Fibroblast of lung (primary cell): ENCODE data around the gene GLRA1. TPM values are rescaled to one million over a fixed set of nuclear protein-coding genes. Genes with fewer than 3 reads are reported as not detected.

Experiments
- DNase-seq, 2 donors: peaks; one replicate each; pipeline versions ENCODE4 v3.0.0 to v3.0.0-alpha.2; 2010; ENCODE audit warnings: low read depth in 2 of 2
- H2AFZ ChIP-seq: 2 replicates; pipeline ENCODE4 v1.5.1; 2012; ENCODE audit warnings: low read length, control low read depth, inconsistent platforms
- H3K27ac ChIP-seq: 2 replicates; pipeline ENCODE4 v1.5.1; 2011; ENCODE audit warnings: low read length, control low read depth; ENCODE audit not compliant: insufficient read depth
- H3K27me3 ChIP-seq: 2 replicates; pipeline ENCODE4 v1.5.1; 2011; ENCODE audit warnings: mild to moderate bottlenecking, low read length; ENCODE audit not compliant: control insufficient read depth, insufficient read depth
- H3K36me3 ChIP-seq: 2 replicates; pipeline ENCODE4 v1.5.1; 2011; ENCODE audit warnings: low read length; ENCODE audit not compliant: control insufficient read depth, insufficient read depth
- H3K4me1 ChIP-seq: 2 replicates; pipeline ENCODE4 v1.5.1; 2011; ENCODE audit warnings: low read length; ENCODE audit not compliant: control insufficient read depth, insufficient read depth; ENCODE audit errors: extremely low read depth
- H3K4me2 ChIP-seq: 2 replicates; pipeline ENCODE4 v1.5.1; 2011; ENCODE audit warnings: low read length, control low read depth; ENCODE audit not compliant: insufficient read depth; ENCODE audit errors: extremely low read depth
- H3K4me3 ChIP-seq, 4 experiments: fragments of 200-600 bp in 1 of 4; sonication (generic) in 1 of 4; replicated peaks in 1 of 4; 2 replicates each; pipeline ENCODE4 v1.5.1; 2011 to 2016; ENCODE audit warnings: low read length in 4 of 4, low read depth in 3 of 4, mild to moderate bottlenecking in 3 of 4, control low read depth in 2 of 4, inconsistent platforms in 1 of 4, mixed read lengths in 1 of 4; ENCODE audit not compliant: insufficient read depth in 1 of 4; ENCODE audit errors: control extremely low read depth in 1 of 4
- H3K79me2 ChIP-seq: 2 replicates; pipeline ENCODE4 v1.5.1; 2012; ENCODE audit warnings: mild to moderate bottlenecking, low read length, inconsistent platforms; ENCODE audit not compliant: control insufficient read depth, insufficient read depth
- H3K9ac ChIP-seq: 2 replicates; pipeline ENCODE4 v1.5.1; 2011; ENCODE audit warnings: mild to moderate bottlenecking, low read length, control low read depth; ENCODE audit not compliant: insufficient read depth
- H3K9me3 ChIP-seq: 2 replicates; pipeline ENCODE4 v1.5.1; 2012; ENCODE audit warnings: low read depth, low read length; ENCODE audit not compliant: control insufficient read depth, insufficient read depth
- H4K20me1 ChIP-seq: 2 replicates; pipeline ENCODE4 v1.5.1; 2011; ENCODE audit warnings: low read length; ENCODE audit not compliant: control insufficient read depth, insufficient read depth; ENCODE audit errors: extremely low read depth
- EZH2 ChIP-seq: IDR thresholded peaks from 2 replicates; pipeline ENCODE4 v1.5.1; 2012; ENCODE audit warnings: low read length, control low read depth, mild to moderate bottlenecking; ENCODE audit errors: missing control alignments
- polyA plus RNA-seq, 2 donors: library from polyadenylated mRNA; depleted of rRNA in 1 of 2; stranded (reverse) in 1 of 2; unstranded in 1 of 2; fragments of >200 nt; gene quantifications; 2 replicates each; pipeline ENCODE4 v1.2.1, GENCODE V29; 2011 to 2012; ENCODE audit warnings: missing spikeins in 1 of 2
- total RNA-seq: library from RNA; depleted of rRNA; stranded (reverse); fragments of >200 nt; gene quantifications from 2 replicates; pipeline ENCODE4 v1.2.1, GENCODE V29; 2014
- TF ChIP-seq, protein P1 (sequence below), 2 donors: IDR thresholded peaks in 1 of 2; conservative IDR thresholded peaks in 1 of 2; 1 replicate in 1 of 2; 2 replicates in 1 of 2; pipeline ENCODE4 v1.5.1; 2011 to 2012; ENCODE audit warnings: low read length in 2 of 2, control low read depth in 1 of 2, inconsistent platforms in 1 of 2, low read depth in 1 of 2, mild to moderate bottlenecking in 1 of 2

The GLRA1 gene
- total and polyA plus RNA-seq, 2 donors (not counting 1 experiment from before 2014, with no cell fraction given): not detected

DNA sequence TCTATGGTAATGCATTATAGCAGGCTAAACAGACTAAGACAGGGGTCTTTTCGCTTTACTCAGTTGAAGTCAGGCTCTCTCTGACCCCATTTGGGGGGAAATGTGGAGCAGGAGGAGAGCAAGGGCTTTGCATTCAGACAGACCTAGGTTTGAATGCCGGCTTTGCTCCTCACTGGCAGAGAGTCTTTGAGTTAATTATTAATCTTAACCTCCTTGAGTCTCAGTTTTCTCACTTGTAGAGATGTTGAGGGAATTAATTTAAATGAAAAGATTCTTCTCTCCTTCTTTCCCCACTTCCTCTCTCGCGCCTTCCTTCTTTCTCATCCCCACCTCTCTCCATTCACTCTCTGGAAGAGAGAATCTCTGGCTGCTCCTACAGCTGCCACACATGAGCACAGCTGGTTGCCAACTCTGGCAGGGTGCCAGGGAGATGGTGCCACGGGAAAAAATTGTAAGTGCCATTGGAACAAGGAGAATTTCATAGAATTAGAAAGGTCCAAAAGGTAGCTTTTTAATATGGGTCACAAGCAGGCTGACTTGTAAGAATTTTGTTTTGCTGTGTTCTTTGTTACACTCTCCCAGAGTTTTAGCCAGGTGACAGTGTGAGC is 25.2 kb upstream of the GLRA1 start:
- no peak for DNase-seq
- TF ChIP-seq, protein P1, sequence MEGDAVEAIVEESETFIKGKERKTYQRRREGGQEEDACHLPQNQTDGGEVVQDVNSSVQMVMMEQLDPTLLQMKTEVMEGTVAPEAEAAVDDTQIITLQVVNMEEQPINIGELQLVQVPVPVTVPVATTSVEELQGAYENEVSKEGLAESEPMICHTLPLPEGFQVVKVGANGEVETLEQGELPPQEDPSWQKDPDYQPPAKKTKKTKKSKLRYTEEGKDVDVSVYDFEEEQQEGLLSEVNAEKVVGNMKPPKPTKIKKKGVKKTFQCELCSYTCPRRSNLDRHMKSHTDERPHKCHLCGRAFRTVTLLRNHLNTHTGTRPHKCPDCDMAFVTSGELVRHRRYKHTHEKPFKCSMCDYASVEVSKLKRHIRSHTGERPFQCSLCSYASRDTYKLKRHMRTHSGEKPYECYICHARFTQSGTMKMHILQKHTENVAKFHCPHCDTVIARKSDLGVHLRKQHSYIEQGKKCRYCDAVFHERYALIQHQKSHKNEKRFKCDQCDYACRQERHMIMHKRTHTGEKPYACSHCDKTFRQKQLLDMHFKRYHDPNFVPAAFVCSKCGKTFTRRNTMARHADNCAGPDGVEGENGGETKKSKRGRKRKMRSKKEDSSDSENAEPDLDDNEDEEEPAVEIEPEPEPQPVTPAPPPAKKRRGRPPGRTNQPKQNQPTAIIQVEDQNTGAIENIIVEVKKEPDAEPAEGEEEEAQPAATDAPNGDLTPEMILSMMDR (conservative IDR thresholded peaks at IDR 0.05 in 1 of 2, IDR thresholded peaks at IDR 0.05 in 1 of 2; ENCODE audit: low read depth in 1 of 2, low read length in 2 of 2): no peak
- no peak for TF ChIP-seq EZH2
- Histone ChIP-seq H3K4me2 (no peak overlapping the region), H2AFZ (no peak overlapping the region), H3K27me3 (no peaks in the 10 kb centered on the region), H3K9me3 (no peaks in the 10 kb centered on the region), H3K4me3 (no peak overlapping the region), H3K9ac (no peak overlapping the region), H3K36me3 (no peaks in the 10 kb centered on the region), H3K79me2 (no peaks in the 10 kb centered on the region), H3K4me1 (no peaks in the 10 kb centered on the region), H4K20me1 (no peaks in the 10 kb centered on the region), H3K27ac (no peak overlapping the region)

DNA sequence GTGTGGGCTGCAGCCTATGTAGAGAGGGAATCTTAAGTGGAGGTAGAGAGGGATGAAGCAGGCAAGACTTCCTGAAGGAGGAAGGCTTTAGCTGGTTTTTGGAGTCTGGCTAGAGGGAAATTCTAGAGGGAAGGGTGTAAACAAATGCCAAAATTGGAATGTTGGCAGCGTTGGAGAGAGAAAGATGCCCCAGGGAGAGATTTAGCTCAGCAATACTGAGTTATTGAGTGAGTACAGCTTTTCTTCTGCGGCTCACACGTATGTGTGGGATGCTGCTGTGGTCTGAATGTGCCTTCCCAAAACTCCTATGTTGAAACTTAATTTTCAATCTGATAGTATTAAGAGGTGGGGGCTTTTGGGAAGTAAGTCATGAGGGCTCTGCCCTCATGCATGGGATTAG is 24.5 kb upstream of the GLRA1 start:
- H3K4me2 ChIP-seq: no peak overlapping the region
- H3K9ac ChIP-seq: no peak overlapping the region
- H3K27ac ChIP-seq: no peak overlapping the region
- no peaks in the 10 kb centered on the region for H3K79me2 ChIP-seq
- no peaks in the 10 kb centered on the region for H3K27me3 ChIP-seq
- no peaks in the 10 kb centered on the region for H3K36me3 ChIP-seq
- DNase-seq: no peak
- TF ChIP-seq, protein P1 (conservative IDR thresholded peaks at IDR 0.05 in 1 of 2, IDR thresholded peaks at IDR 0.05 in 1 of 2; ENCODE audit: low read depth in 1 of 2, low read length in 2 of 2): no peak
- no peak for TF ChIP-seq EZH2
- no peaks in the 10 kb centered on the region for H3K4me1 ChIP-seq
- H4K20me1 ChIP-seq: no peaks in the 10 kb centered on the region
- H3K4me3 ChIP-seq: no peak overlapping the region
- H3K9me3 ChIP-seq: no peaks in the 10 kb centered on the region
- H2AFZ ChIP-seq: no peak overlapping the region

DNA sequence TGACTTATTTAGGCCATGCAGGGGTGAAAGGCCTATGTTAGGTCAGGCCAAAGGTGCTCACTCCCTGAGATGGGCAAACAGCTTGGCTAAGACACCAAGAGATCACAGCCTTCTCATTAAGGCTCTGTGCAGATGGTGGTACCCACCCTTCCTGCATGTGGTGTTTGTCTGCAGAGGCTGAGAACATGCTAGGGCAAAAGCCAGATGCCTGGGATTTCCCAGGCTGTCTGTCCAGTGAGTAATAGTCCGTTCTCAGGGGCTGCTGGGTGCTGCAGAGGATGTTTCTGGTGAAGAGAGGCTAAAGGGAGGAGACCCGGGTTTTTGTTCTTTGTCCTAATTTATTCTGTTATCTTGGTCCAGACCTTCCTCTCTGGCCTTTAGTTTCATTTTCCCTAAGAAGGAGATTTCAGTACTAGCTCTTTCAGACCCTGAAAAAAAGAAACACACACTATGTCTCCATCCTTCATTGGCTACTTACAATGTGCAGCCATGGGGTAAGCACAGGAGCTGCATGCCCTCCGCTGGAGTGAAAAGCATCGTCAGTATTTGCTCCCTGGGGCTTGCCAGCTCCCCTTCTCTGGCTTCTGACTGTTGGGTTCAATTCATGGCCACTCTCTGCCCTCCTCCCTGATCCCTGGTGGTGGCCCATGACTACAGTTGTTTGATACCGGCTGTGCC is 23.4 kb upstream of the GLRA1 start:
- H3K27me3 ChIP-seq: no peaks in the 10 kb centered on the region
- no peaks in the 10 kb centered on the region for H3K4me1 ChIP-seq
- H3K9me3 ChIP-seq: no peaks in the 10 kb centered on the region
- no peak overlapping the region for H3K4me2 ChIP-seq
- no peak overlapping the region for H3K4me3 ChIP-seq
- H2AFZ ChIP-seq: no peak overlapping the region
- no peak overlapping the region for H3K27ac ChIP-seq
- no peaks in the 10 kb centered on the region for H4K20me1 ChIP-seq
- H3K36me3 ChIP-seq: no peaks in the 10 kb centered on the region
- no peak for TF ChIP-seq EZH2
- TF ChIP-seq, protein P1 (conservative IDR thresholded peaks at IDR 0.05 in 1 of 2, IDR thresholded peaks at IDR 0.05 in 1 of 2; ENCODE audit: low read depth in 1 of 2, low read length in 2 of 2): no peak
- no peak for DNase-seq
- no peaks in the 10 kb centered on the region for H3K79me2 ChIP-seq
- no peak overlapping the region for H3K9ac ChIP-seq
